ENCODE data around the gene THRB.

Gene THRB

DNA sequence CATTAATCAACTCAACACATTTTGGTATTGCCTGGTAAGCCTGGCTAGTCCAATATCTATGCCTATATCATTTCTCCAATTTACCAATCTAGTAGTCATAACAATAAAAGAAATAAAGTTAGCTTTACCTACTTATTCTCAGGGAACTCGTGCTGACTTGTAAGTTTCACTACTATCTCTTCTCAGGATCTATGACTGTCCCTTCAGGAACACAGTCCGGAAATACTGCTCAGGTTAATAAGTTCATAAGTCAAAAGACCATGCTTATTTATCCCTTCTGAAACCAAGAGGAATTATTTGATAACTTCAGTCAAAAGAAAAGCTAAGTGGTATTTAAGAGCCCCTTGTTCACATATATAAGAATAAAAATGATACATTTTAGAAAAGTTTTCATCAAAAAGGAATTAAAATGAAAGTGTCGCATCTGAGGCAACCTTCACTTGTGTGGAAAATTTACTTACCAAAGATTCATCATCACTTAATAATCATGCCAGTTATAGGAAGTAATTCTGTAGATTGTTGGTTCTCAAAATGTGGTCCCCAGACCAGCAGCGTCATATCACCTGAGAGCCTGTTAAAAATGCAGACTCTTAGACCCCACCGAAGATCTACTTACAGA lies 15.5 kb upstream of the THRB start:
- DNase-seq, result no peak

DNA sequence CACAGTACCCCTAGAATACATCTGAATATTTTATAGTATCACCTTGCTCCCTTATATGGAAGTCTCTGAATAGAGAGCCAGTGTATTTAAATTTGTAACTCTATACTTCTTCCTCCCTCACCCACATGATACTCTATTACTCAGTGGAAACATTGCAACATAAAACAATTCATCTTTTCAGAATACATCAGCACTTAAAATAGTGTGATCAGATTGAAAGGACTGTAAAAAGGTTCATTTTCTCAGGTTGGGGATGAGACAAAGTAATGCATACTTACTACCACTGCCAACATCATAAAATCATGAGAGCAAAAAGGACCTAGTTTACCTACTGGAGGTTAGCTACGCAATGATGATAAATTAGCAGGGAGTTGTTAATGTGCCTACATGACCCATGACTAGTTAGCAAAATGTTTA lies 13.8 kb upstream of the THRB start:
- no peak for DNase-seq

DNA sequence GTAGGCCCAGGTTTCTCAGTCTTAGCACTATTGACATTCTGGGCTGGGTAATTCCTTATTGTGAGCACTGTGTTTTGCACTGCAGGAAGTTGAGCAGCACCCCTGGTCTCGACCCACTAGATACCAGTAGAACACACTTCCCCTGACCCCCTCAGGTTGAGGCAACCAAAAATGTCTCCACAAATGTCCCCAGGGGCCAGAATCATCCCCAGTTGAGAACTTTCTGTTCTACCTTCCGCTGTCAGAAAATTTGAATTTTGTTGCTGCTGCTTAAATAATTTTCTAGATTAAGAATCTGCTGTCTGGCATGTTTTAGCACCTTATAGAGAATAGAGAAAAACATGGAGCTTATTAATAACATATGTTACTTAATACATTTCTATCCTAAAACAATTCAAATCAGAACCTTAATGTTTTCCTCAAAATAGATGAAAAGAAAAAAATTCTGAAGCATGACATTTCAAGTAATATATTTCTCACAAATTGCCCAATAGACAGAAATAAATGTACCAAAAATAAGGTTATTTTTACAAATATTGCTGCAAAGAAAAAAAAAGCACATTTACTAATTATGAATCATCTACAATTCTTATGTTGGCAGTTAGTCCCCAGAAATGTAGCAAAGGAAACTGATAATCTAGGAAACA lies 13.2 kb upstream of the THRB start:
- no peak for DNase-seq

DNA sequence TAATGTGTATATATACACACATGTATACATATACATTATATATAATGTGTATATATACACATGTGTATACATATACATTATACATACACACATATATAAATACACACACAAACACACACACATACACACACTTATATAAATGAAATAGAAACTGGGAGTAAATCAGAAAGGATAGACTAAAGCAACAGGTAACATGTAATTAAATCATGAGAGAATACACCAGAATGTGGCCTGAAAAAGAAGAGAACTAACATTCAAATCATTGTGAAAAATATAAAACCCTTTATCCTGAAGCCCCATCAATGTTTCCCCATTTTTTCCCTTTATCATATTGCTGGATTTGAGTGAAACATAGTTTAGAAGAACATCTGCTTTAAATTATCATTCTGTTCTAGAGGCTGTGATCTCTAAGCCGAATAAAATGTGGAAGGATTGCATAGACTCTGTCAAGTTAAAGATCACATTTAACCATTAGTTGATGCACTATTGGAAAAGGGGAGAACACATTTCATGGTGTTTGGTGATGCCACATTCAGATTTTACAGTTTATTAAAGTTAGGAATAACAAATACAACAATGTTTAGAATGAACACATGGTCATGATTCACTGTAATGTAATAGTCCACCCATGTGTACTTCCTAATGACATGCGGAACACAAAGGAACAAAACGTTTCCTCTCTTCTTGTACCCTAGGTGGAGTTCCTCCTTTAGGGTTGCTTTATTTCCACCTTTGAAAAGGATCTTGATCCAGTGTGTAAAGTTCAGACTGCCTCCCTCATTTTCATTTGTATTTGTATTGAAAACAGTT lies 12.5 kb upstream of the THRB start:
- DNase-seq, result no peak

DNA sequence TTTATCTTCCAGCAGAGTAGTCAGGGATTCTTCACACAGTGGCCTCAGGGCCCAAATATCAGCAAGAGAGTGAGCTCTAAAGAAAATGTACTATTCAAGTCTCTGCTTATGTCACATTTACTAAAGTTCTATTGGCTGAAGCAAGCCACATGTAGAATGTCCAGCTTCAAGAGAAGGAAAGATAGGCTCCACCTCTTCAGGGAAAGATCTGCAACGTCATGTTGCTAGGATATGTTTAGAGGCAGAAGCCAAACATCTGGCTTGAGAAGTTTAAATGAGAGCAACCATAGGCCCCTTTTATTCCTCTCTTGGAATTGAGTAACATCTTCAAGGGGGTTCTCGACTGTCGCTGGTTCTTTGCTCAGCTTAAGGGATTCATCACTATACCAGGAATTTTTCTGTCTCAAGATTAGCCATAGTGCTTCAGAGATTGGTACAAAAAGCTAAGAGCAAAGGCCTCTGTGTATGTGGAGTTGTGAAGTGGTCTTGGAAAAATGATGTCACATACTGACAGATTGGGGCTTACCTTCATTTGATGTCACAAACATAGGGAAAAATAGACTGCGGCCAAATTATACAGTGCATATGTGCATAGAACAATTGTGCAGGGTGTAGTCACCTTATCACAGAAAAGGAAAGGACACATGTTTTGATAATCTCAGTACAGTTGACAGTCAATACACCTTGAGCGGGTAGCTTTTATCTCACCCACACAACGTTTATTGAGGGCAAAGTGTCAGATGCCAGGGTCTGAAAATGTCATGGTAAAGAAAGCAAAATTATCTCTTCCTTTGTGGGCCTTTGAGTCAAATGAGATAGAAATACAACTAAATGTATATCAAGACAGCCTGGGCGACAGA lies 11.3 kb upstream of the THRB start:
- no peak for DNase-seq

DNA sequence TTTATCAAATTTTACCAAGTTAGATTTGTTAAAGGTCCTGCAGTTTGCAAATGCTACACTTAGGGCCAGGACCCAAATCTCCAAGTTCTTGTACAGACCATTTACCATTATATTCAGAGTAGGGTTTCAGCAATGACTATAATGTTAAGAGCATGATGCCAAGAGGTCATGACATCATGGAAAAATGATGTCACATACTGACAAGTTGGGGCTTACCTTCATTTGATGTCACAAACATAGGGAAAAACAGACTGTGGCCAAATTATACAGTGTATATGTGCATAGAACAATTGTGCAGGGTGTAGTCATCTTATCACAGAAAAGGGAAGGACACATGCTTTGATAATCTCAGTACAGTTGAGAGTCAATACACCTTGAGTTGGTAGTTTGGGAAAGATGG lies 10.1 kb upstream of the THRB start:
- no peak for DNase-seq

DNA sequence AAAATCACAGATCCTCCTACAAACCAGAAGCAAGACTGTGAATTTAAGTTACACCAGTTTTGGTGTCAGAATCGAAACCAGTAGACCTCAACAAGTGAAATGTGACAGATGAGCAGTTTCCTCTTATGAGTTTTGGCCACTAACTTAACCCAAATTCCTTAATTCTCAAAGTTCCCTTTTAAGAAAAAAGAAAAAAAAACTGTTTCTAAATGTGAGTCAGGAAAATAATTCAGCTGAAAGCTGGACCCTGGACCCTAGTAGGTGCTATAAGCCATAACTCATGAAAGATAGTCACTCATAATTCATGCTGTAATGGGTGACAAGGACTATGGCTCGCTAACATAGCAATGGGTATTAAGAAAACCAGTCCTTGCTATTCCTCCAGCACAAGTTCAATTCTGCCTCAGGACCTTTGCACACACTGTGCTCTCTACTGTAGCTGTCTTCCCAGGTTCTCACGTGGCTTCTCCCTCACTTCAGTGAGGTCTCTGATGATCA lies 9.0 kb upstream of the THRB start:
- no peak for DNase-seq

DNA sequence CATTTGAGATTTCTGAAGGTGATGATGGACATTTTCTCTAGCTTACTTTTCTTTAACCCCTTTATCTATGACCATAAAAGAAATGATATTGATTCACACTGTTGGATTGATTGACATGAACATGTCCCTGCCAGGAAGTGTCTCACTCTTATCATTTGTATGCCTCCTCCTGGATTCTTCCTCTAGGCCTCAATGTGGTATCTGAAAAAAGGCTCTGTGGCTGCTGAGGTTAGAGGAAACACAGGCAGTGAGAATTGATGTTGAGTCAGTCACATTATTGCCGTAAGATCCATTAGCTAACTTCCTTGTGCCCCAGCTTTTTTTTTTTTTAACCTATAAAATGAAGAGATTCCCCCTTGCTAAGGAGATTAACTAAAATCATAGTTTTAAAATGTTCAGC lies 8.0 kb upstream of the THRB start:
- no peak for DNase-seq

DNA sequence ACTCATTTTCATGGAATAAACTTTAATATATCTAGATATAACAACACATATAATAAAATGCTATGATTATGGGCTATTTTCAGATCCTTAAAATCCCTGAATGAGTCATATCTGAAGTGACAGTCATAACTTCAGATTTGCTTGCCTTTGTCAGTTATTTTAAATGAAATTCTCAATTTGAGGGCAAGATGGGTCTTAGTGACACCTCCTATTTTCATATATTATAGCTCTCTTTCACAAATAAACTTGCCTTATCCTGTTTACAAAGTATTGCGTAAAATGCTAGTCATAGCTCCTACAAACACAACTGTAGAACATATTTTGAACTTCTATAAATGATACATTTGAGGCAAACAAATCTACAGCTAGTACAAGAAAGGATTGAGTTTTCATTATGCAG lies 6.2 kb upstream of the THRB start:
- DNase-seq, result no peak

DNA sequence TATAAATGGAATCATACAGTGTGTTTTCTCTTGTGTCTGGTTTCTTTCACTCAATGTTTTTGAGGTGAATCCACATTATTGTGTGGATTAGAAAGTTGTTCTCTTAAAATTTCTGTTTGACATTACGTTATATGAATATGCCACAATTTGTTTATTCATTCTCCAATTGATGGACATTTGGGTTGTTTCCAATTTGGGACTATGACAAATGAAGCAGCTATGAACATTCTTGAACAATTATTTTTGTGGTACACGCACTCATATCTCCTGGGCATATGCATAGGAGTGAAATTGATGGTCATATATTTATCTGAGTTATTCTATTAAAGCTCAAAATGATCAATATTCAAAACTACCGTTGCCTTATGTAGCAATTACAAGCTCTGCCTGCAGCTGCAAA lies 5.3 kb upstream of the THRB start:
- no peak for DNase-seq

DNA sequence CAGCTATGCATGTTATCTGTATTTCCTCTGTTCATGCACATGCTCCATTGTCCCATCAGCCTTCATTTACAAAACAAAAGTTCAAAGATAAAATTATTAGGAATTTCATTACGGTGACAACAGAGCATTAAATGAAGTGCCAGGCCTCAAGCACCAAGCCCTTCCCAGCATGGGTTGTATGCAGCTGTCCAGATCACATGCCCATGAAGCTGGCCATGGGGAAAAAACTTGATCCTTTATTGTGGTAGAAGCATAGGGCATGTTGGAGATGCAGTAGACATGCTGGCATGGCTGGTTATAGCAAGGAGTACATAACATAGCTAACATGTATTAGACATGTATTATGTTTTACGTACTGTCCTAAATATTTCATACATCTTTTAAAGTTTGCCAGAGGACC lies 4.1 kb upstream of the THRB start:
- DNase-seq, result no peak

DNA sequence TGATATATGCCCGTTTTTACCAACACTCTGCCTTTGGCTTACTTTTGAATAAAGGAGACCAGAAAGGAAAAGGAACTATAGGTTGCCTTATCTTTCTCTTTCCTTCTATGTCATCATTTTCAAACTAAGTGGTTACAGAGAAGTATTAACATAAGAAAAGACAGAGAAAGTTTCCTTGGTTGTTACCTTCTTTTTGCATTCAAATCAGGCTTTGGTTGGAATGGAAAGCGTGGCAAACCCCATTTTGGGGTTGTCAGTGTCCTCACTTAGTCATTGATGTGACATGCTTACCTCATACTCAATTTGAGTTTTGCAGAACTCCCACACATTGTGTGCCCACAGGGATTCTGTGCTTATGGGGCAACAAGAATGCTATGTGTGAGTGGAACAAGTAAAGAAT lies 3.7 kb upstream of the THRB start:
- DNase-seq, result no peak

DNA sequence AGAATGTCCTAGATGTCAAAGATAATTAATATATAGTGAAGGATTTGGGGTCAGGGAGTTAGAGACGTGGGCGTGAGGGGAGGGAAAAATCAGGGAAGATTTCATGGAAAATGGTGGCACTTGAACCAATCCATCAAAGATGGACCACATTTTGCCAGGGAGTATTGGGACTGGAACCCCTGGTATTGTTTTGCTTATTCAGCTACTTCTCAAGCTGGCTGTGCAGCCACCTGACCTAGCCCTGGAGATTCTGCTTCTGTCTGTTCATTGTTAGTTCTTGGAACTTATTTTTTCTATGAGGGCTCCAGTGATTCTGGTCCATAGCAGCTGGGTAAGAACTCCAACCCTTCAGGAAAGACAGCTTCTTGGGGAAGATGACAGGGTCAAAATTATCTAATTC lies 3.3 kb upstream of the THRB start:
- no peak for DNase-seq

DNA sequence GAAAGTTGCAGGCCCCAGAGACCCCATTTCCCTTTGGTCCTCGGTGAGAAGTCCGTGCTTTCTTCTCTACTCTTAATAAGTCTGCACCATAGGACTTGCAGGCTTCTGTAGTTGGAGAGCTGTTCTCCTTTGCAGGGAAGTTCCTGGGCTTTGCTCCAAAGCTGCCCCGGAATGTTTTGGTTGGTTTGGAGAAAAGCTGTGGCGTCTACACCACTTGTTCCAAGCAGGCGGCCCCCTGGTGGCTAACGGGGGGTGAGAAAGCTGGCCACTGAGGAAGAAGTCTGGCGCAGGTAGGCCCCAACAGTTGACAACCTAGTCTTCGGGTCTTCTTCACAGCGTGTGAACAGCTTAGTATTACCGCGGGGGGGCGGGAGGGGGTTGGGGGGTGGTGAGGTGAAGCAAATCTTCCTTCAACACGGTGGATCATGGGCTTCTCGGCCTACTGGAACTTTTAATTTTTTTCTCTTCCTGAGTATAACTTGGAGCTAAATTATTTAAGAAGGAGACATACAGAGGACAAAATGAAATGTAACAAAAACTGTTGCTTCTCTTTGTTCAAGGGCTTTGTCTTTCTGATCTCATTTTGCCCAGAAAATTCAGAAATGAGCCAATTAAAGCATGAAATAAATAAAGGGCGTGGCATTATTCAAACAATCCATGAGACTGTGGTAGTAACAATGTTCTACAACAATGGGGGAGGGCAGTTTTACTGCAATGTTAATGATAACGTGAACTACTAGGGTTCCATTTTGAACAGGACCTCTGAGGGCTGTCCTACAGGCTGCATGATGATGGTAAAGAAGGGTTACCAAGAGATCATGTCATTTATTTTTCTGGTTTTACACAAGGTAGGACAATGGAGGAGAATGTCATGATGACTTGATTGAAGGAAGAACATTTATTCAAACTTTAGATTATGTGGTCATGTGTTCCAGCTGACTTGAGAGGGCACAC lies 2.2 kb upstream of the THRB start:
- peak; percentile 28 for DNase-seq

DNA sequence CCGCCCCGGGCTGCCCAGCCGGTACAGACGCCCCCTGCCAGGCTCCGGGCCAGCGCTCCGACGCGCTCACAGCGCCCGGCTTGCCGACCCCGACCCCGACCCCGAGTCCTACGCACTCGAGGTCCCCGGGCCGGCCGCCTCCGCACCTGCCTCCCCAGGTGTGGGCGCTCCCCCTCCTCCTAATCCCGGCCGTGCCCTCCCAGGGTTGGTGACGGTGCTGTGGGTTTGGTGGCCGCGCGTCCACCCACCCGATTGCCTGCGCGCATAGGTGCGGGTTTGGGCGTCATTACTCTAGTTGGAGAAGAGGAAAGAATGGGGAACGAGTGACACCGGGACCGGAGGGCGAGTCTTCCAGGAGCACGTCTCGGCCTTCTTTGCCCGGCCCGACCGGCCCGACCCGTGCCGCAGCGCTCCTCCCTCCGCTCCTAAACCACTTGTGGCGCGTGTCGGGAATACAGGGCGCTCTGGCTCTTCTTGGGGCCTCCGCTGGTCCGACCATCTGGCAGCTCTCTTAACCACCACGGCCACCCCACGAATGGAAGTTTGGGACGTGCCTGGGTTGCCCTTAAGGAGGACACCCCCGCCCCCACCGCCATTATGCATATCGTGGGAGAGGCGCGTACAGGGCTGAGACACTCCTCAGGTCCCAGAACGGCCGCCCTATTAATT lies 810 bp upstream of the THRB start:
- DNase-seq, result no peak

DNA sequence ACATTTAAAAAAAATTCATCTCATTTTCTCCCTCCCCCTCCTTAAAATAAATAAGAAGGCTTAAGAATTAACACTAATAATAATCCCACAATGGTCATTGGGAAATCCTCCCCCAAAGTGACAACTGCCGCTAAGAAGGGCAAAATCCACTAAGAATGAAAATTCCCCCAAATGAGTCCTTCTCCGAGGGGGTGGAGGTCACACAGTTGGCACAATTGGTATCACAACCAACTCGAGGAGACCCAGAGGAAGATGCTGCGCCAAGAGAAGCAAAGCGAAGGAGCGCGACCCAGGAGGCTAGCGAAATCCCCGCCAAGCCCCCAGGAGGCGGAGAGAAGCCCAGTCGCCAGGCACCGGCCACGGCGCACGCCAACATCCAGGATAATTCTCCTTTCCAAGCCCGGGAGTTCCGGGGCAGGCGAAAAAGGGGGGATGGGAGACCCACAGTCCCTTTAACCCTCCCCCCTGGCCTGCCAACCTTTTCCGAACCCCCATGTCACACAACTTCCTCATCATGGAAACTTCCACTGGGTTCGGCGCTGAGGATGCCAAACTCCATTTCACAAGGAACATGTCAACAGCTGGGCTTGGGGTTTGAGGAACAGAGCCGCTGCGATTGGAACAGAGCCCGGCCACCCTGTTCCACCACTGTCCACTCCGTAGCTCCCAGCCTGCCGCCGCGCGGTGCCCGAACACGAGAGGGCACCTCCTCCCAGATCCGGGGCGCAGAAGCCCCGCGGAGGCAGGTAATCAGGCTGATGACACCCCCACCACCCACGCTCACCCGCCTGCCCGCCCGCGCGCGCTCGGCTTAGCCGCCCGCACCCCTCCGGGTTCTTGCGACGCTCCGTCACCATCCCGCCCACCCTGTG lies 668 bp downstream of the THRB start:
- no peak for DNase-seq

DNA sequence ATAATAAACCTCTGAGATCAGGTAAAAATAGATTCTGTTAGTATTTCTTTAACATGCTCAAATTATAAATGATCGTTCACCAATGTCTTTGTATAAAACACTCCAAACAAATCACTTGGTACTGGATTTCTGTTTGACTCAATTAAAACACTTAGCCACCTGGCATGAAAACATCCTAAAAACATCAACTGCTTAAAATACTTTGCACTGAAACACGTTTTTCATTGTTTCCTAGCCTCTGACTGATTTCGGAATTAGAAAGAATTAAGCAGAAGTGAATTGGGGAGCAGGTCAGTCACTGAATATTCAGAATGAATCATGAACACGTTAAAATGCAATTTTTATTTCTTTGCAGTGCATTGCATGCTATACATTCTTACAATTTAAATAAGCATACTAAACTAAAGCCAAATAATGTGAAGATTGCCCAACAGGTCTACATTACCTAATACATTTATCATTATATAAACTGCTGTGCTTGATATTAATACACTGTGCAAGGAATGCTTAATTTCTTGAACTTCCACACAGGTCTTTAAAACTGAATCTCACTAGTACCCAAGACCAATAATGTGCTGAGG lies 1.6 kb downstream of the THRB start:
- DNase-seq, result no peak

DNA sequence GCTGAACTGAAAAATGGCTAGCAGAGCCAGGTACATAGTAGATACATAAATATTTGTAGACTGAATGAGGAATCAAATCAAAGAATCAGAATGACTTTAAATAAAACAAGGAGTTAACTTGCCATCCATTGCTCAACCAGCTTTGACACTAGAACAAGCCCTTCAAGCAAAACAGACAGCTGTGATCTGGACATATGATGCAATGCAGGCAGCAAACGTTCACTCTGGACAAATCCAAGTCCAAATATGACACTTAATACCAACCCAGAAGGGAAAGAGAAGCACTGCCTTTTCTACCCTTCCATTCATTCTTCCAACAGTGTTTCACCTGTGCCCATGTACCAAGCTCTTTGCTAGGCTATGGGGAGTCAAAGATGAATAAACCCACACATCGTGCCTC lies 4.5 kb downstream of the THRB start:
- DNase-seq, result no peak

DNA sequence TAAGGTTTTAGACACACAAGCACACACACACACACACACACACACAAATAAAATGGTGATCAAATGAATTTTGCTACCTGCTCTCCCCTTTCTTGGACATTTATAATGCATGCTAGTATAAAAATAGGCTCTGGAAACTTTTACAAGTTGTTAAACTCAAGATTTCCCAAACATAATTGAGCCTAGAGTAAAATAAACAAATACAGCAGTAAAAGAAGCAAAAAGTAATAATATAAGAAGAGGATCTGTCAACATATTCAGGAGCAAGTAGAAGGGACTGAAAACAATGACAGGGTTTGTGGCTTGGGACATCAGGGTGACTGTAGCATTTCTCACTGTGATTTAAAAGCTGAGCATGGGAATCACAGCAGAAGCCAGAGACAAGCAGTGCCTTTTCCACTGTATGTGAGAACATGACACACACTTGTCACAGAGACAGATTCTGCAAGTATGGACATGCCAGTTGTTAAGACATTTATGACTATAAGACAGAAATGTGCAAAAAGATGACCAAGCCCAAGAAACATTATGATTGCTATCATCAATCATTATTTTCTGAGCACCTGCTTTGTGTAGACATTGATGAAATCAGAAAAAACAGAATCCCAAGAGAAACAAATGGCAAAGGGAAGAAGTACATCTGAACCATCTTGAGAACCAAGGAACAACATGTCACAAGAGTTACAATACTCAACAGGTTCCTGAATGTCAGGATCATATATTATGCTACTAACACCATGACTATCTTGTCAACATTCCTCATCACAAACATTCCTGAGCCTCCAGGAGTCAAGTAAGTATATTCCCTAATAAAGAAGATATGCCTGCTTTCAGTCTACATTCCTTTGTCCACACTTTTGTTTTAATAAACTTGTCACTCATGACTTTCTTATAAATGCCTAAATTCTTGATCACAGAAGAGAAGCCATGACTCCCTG lies 7.1 kb downstream of the THRB start:
- DNase-seq, result no peak

All from activated T-cell treated with anti-CD3 and anti-CD28 coated beads, Interleukin-2, amount 50 U/mL, for 48 hours (primary cell).